Right lobe of liver (tissue), 6 donors: ENCODE measurements around the gene DPP7. TPM values are rescaled to one million over a fixed set of nuclear protein-coding genes. Genes with fewer than 3 reads are reported as not detected.
A peak's percentile ranks its signal among the peaks of the same experiment; 100 is the strongest.

Experiments
- ATAC-seq, 4 donors: fragments of 200-7000 bp; cut with Tn5 transposase; one replicate each; pipeline ENCODE4 v1.9.1; 2020; ENCODE audit warnings: mild to moderate bottlenecking in 4 of 4, moderate library complexity in 4 of 4
- DNase-seq, 3 donors: peaks; one replicate each; pipeline ENCODE4 v3.0.0-alpha.2; 2020
- H3K27ac ChIP-seq, 3 donors: fragments of 200-600 bp; one replicate each; pipeline ENCODE4 v1.8.0; 2022
- H3K27me3 ChIP-seq, 2 donors: fragments of 200-600 bp; one replicate each; pipeline ENCODE4 v1.8.0; 2022
- H3K36me3 ChIP-seq, 4 donors: fragments of 200-600 bp; sonication (generic) in 1 of 4; one replicate each; pipeline versions ENCODE4 v1.5.1 to v1.8.0; 2017 to 2022; ENCODE audit warnings: control low read depth in 1 of 4
- H3K4me1 ChIP-seq, 4 donors: fragments of 200-600 bp; sonication (generic) in 1 of 4; one replicate each; pipeline versions ENCODE4 v1.5.1 to v1.8.0; 2017 to 2022; ENCODE audit warnings: control low read depth in 1 of 4
- H3K4me3 ChIP-seq, 3 donors: fragments of 200-600 bp; one replicate each; pipeline ENCODE4 v1.8.0; 2022
- H3K9me3 ChIP-seq, 4 donors: fragments of 200-600 bp; sonication (generic) in 1 of 4; one replicate each; pipeline versions ENCODE4 v1.5.1 to v1.8.0; 2017 to 2022; ENCODE audit warnings: control low read depth in 1 of 4
- CTCF ChIP-seq, 4 donors: fragments of 200-600 bp in 3 of 4; fragments of 450-650 bp in 1 of 4; IDR thresholded peaks; one replicate each; pipeline versions ENCODE4 v1.5.1 to v1.8.0; 2016 to 2022; ENCODE audit warnings: antibody characterized with exemption in 4 of 4, mild to moderate bottlenecking in 2 of 4
- POLR2A ChIP-seq: fragments of 450-650 bp; IDR thresholded peaks from one replicate; pipeline ENCODE4 v1.6.1; 2017; ENCODE audit warnings: antibody characterized with exemption, mild to moderate bottlenecking
- WGBS: methylation state at CpG from one replicate; pipeline ENCODE4 v1.1.6; 2018; ENCODE audit warnings: low coverage, low lambda C conversion rate; ENCODE audit not compliant: insufficient coverage; ENCODE audit errors: missing lambda C conversion rate; 5-methylcytosine and 5-hydroxymethylcytosine counted together
- intact Hi-C, 2 donors: fragments of 100-400 bp; cut with DNase I; formaldehyde crosslinking; loops; one replicate each; pipeline versions ENCODE4 v1.11.2 to v1.14.1; 2022
- total RNA-seq, 6 experiments: library from RNA; depleted of rRNA in 2 of 6; stranded (reverse); fragments of >200 nt in 2 of 6; fragmentation: NEBNext Ultra II Directional in 3 of 6; extraction: Animal tissue kit (Norgen Biotek cat#: 25700) in 3 of 6; gene quantifications; one replicate each; pipeline versions ENCODE4 v1.1.0 to v1.2.4, GENCODE V29; 2016 to 2023
- donor health status: DM: no; HTN: yes; CAD: no.
- donor health status: DM: no; HTN: no; CAD: no.
- donor health status: DM: no; HTN: no; CAD: no.
- donor health status: DM: no; HTN: yes; CAD: no.
- donor health status: DM: no; HTN: yes; CAD: no.

DPP7 gene
- total RNA-seq, 6 experiments from 2014 or later, result 62.2 to 86.2 (median 66.2) TPM

DNA sequence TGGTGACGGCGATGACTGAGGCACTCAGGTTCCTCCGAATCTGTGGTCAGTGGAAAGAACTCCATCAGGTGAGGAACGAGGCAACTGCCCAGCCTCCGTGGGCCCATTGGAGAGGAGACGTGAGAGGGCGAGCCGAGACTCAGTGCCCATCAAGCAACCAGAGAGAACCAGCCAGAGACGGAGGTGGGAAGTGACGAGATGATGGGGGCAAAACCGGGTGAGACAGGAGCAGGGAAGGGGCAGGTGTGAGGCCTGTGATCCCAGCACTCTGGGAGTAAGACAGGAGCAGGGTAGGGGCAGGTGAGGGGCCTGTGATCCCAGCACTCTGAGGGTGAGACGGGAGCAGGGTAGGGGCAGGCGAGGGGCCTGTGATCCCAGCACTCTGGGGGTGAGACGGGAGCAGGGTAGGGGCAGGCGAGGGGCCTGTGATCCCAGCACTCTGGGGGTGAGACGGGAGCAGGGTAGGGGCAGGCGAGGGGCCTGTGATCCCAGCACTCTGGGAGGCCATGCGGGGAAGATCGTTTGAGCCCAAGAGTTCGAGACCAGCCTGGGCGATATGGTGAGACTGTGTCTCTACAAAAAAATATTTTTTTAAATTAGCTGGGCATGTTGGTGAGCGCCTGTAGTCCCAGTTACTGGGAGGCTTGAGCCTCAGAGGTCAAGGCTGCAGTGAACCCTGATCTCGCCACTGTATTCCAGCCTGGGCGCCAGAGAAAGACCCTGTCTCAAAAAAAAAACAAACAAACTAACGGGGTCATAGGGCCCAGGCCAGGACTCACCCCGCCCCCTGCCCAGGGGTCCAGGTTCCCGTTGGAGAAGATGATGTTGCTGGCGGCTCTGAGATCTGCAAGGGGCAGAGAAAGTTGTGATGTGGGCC is 3.4 kb downstream of the DPP7 start:
- H3K4me1 ChIP-seq, result peaks cover 0 to 4% (median 1%) of the 10 kb centered on the region in 4 donors
- no peak overlapping the region for H3K27ac ChIP-seq
- no peak overlapping the region for H3K4me3 ChIP-seq
- no peaks in the 10 kb centered on the region for H3K9me3 ChIP-seq
- DNase-seq (no peak), ATAC-seq (no peak)
- TF ChIP-seq POLR2A (no peak), CTCF (IDR thresholded peaks at IDR 0.05) (no peak)
- peaks cover 0 to 16% (median 5%) of the 10 kb centered on the region in 4 donors for H3K36me3 ChIP-seq
- intact Hi-C loops, result no loop called here
- no peaks in the 10 kb centered on the region for H3K27me3 ChIP-seq
- 76% methylated on average over 17 of the region's 28 CpGs for WGBS

- ATAC-seq (no peak), DNase-seq (no peak)
- TF ChIP-seq CTCF (IDR thresholded peaks at IDR 0.05) (no peak), POLR2A (no peak)
- intact Hi-C loops, result no loop called here
- H3K27me3 ChIP-seq, result no peaks in the 10 kb centered on the region
- no peak overlapping the region for H3K4me3 ChIP-seq
- peaks cover 0 to 4% (median 1%) of the 10 kb centered on the region in 4 donors for H3K4me1 ChIP-seq
- H3K9me3 ChIP-seq, result no peaks in the 10 kb centered on the region
- 80% methylated on average over 3 of the region's 38 CpGs for WGBS
- H3K27ac ChIP-seq, result no peak overlapping the region
- H3K36me3 ChIP-seq, result peaks cover 0 to 22% (median 5%) of the 10 kb centered on the region in 4 donors
Observed at GRCh38 chr9:137110147-137110910, 4.2 kb downstream of the DPP7 start.

DNA sequence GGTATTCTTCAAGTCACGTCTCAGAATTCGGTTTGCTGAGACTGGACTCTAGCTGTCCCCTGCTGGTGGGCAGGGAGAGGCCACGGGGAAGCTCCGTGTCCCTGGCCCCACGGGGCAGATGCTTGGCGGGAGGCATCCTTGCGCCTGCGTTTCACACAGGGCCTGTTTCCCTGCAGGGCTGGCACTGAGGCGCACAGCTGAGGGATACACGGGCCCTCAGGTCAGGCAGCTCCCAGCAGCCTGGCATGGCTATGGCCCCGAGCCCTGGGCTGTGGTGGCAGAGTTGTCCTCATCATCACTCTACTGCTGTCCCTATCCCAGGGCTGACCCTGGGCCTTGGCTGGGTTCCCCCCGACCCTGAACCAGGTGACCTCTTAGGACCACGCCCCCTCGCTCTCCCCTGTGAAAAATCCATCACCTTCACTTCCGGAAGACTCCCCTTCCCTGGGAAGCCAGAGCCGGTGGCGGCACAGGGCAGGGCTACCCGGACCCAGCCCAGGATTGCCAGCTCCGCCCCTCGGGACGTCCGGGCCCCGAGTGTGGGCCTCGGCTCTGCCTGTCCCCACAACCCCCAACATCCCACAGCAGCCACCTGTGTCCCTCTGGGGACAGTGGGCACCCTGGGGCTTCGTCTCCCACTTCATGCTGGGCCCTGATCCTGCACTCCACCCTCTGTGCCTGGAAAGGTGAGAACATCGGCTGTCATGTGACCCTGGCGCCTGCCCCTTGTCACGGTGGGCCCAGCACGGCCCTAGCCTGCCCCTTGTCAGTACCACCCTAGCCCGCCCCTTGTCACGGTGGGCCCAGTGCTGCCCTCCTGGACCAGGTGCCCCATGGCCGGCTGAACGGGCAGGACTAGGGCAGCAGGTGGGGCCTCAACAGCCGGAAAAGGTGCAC is 5.0 kb downstream of the DPP7 start:
- H3K4me1 ChIP-seq, result no peaks in the 10 kb centered on the region
- H3K9me3 ChIP-seq, result no peaks in the 10 kb centered on the region
- intact Hi-C loops, result no loop called here
- H3K4me3 ChIP-seq, result no peak overlapping the region
- H3K27me3 ChIP-seq, result no peaks in the 10 kb centered on the region
- no peak overlapping the region for H3K27ac ChIP-seq
- ATAC-seq (peak in 1 of 4 donors; percentile 4), DNase-seq (no peak)
- H3K36me3 ChIP-seq, result peaks cover 0 to 30% (median 5%) of the 10 kb centered on the region in 4 donors
- no peak for TF ChIP-seq POLR2A
- no peak for TF ChIP-seq CTCF (IDR thresholded peaks at IDR 0.05)
- WGBS, result 40% methylated on average over 2 of the region's 34 CpGs

DNA sequence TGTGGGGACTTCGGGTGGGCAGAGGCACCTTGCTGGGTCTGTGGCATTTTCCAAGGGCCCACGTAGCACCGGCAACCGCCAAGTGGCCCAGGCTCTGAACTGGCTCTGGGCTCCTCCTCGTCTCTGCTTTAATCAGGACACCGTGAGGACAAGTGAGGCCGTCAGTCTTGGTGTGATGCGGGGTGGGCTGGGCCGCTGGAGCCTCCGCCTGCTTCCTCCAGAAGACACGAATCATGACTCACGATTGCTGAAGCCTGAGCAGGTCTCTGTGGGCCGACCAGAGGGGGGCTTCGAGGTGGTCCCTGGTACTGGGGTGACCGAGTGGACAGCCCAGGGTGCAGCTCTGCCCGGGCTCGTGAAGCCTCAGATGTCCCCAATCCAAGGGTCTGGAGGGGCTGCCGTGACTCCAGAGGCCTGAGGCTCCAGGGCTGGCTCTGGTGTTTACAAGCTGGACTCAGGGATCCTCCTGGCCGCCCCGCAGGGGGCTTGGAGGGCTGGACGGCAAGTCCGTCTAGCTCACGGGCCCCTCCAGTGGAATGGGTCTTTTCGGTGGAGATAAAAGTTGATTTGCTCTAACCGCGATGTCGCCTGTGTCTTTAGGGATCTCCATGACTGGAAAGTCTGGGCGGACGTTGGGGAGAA is 5.8 kb downstream of the DPP7 start:
- no peaks in the 10 kb centered on the region for H3K27me3 ChIP-seq
- WGBS, result 70% methylated on average over 2 of the region's 29 CpGs
- TF ChIP-seq POLR2A (no peak), CTCF (IDR thresholded peaks at IDR 0.05) (no peak)
- no peak overlapping the region for H3K4me3 ChIP-seq
- DNase-seq, result no peak
- H3K27ac ChIP-seq, result no peak overlapping the region
- no peaks in the 10 kb centered on the region for H3K4me1 ChIP-seq
- no peak for ATAC-seq
- no peaks in the 10 kb centered on the region for H3K9me3 ChIP-seq
- intact Hi-C loops, result no loop called here
- H3K36me3 ChIP-seq, result peaks cover 0 to 38% (median 5%) of the 10 kb centered on the region in 4 donors
